Liver (tissue), 9 donors: ENCODE measurements around the gene TMEM129. TPM values are rescaled to one million over a fixed set of nuclear protein-coding genes. Genes with fewer than 3 reads are reported as not detected.

Experiments
- DNase-seq: peaks from one replicate; pipeline ENCODE4 v3.0.0-alpha.2; 2017; ENCODE audit warnings: low spot score
- H3K27ac ChIP-seq, 2 donors: one replicate each; pipeline ENCODE4 v1.7.0; 2013; ENCODE audit warnings: inconsistent platforms in 2 of 2, low read length in 2 of 2, control low read depth in 1 of 2, low read depth in 1 of 2, mild to moderate bottlenecking in 1 of 2
- H3K27me3 ChIP-seq, 4 donors: one replicate each; pipeline versions ENCODE4 v1.6.1 to v1.7.0; 2013; ENCODE audit warnings: low read length in 3 of 4, inconsistent platforms in 1 of 4, mild to moderate bottlenecking in 1 of 4, moderate library complexity in 1 of 4; ENCODE audit not compliant: control insufficient read depth in 4 of 4, insufficient read depth in 4 of 4
- H3K36me3 ChIP-seq, 4 donors: one replicate each; pipeline versions ENCODE4 v1.6.1 to v1.7.0; 2013; ENCODE audit warnings: low read length in 3 of 4, mild to moderate bottlenecking in 3 of 4, low read depth in 1 of 4, moderate library complexity in 1 of 4; ENCODE audit not compliant: control insufficient read depth in 4 of 4, insufficient read depth in 3 of 4
- H3K4me1 ChIP-seq, 4 donors: one replicate each; pipeline versions ENCODE4 v1.6.1 to v1.7.0; 2013; ENCODE audit warnings: low read length in 3 of 4, mild to moderate bottlenecking in 3 of 4, moderate library complexity in 1 of 4; ENCODE audit not compliant: control insufficient read depth in 4 of 4, insufficient read depth in 4 of 4
- H3K4me3 ChIP-seq, 3 donors: one replicate each; pipeline versions ENCODE4 v1.6.1 to v1.7.0; 2013; ENCODE audit warnings: low read length in 3 of 3, control low read depth in 1 of 3, low read depth in 1 of 3, mild to moderate bottlenecking in 1 of 3
- H3K9ac ChIP-seq, 2 donors: one replicate each; pipeline ENCODE4 v1.7.0; 2013; ENCODE audit warnings: low read length in 2 of 2, mild to moderate bottlenecking in 2 of 2, moderate library complexity in 2 of 2, control low read depth in 1 of 2, low read depth in 1 of 2
- H3K9me3 ChIP-seq, 4 donors: one replicate each; pipeline versions ENCODE4 v1.6.1 to v1.7.0; 2013; ENCODE audit warnings: low read length in 3 of 4; ENCODE audit not compliant: control insufficient read depth in 4 of 4
- EGR1 ChIP-seq, 2 donors: IDR thresholded peaks; 2 replicates each; pipeline ENCODE4 v1.6.1; 2016 to 2018; ENCODE audit warnings: antibody characterized with exemption in 2 of 2, low read depth in 2 of 2
- GABPA ChIP-seq, 2 donors: IDR thresholded peaks in 1 of 2; conservative IDR thresholded peaks in 1 of 2; 2 replicates each; pipeline ENCODE4 v1.6.1; 2016; ENCODE audit warnings: antibody characterized with exemption in 2 of 2, mild to moderate bottlenecking in 1 of 2, moderate library complexity in 1 of 2
- HNF4A ChIP-seq, 2 donors: conservative IDR thresholded peaks; 2 replicates each; pipeline ENCODE4 v1.6.1; 2016; ENCODE audit warnings: antibody characterized with exemption in 2 of 2, mild to moderate bottlenecking in 2 of 2
- HNF4G ChIP-seq: IDR thresholded peaks from 2 replicates; pipeline ENCODE4 v1.6.1; 2016; ENCODE audit warnings: antibody characterized with exemption
- JUND ChIP-seq, 2 donors: IDR thresholded peaks; 2 replicates each; pipeline ENCODE4 v1.6.1; 2016; ENCODE audit warnings: antibody characterized with exemption in 2 of 2
- NR2F2 ChIP-seq: IDR thresholded peaks from 2 replicates; pipeline ENCODE4 v1.6.1; 2016; ENCODE audit warnings: antibody characterized with exemption
- RAD21 ChIP-seq, 2 donors: IDR thresholded peaks; 2 replicates each; pipeline ENCODE4 v1.6.1; 2016; ENCODE audit warnings: antibody characterized with exemption in 2 of 2, mild to moderate bottlenecking in 2 of 2
- RXRA ChIP-seq, 2 donors: IDR thresholded peaks; 2 replicates each; pipeline ENCODE4 v1.6.1; 2017 to 2018; ENCODE audit warnings: antibody characterized with exemption in 2 of 2, mild to moderate bottlenecking in 1 of 2
- TAF1 ChIP-seq: conservative IDR thresholded peaks from 2 replicates; pipeline ENCODE4 v1.6.1; 2016; ENCODE audit warnings: antibody characterized with exemption, mild to moderate bottlenecking
- YY1 ChIP-seq: IDR thresholded peaks from 2 replicates; pipeline ENCODE4 v1.6.1; 2016; ENCODE audit warnings: antibody characterized with exemption, mild to moderate bottlenecking
- WGBS: extraction: QIAGEN DNeasy Blood & Tissue Kit; methylation state at CpG from one replicate; pipeline ENCODE4 v1.1.7; 2013; 5-methylcytosine and 5-hydroxymethylcytosine counted together
- polyA plus RNA-seq, 2 donors: library from polyadenylated mRNA; stranded (reverse) in 1 of 2; unstranded in 1 of 2; fragments of 200-250 nt in 1 of 2; fragments of >200 nt in 1 of 2; fragmentation: Nextera tagmentation in 1 of 2; extraction: Ambion mirVana in 1 of 2; gene quantifications; one replicate each; pipeline versions ENCODE4 v1.2.1 to v1.2.3, GENCODE V29; 2013 to 2015
- total RNA-seq, 2 donors: library from RNA; depleted of rRNA; stranded (reverse); fragments of >200 nt; gene quantifications; one replicate each; pipeline ENCODE4 v1.2.3, GENCODE V29; 2014
- TF ChIP-seq, protein P1 (sequence below): IDR thresholded peaks from 2 replicates; pipeline ENCODE4 v1.6.1; 2016; ENCODE audit warnings: antibody characterized with exemption, mild to moderate bottlenecking
- TF ChIP-seq, protein P2 (sequence below): IDR thresholded peaks from 2 replicates; pipeline ENCODE4 v1.6.1; 2016; ENCODE audit warnings: antibody characterized with exemption
- TF ChIP-seq, protein P3 (sequence below): fragments of 150-350 bp; IDR thresholded peaks from 2 replicates; pipeline ENCODE4 v1.5.1; 2017; ENCODE audit warnings: improper control_type of control experiment, low read depth, low read length; ENCODE audit not compliant: missing input control
- TF ChIP-seq, protein P4 (sequence below): IDR thresholded peaks from 2 replicates; pipeline ENCODE4 v1.6.1; 2016; ENCODE audit warnings: antibody characterized with exemption
- donor health status: healthy.
- donor health status: healthy.
- donor health status: healthy.
- donor health status: healthy.
- donor health status: healthy.

TMEM129 gene
- total and polyA plus RNA-seq, 4 donors: 12.2 to 37.0 (median 21.8) TPM

DNA sequence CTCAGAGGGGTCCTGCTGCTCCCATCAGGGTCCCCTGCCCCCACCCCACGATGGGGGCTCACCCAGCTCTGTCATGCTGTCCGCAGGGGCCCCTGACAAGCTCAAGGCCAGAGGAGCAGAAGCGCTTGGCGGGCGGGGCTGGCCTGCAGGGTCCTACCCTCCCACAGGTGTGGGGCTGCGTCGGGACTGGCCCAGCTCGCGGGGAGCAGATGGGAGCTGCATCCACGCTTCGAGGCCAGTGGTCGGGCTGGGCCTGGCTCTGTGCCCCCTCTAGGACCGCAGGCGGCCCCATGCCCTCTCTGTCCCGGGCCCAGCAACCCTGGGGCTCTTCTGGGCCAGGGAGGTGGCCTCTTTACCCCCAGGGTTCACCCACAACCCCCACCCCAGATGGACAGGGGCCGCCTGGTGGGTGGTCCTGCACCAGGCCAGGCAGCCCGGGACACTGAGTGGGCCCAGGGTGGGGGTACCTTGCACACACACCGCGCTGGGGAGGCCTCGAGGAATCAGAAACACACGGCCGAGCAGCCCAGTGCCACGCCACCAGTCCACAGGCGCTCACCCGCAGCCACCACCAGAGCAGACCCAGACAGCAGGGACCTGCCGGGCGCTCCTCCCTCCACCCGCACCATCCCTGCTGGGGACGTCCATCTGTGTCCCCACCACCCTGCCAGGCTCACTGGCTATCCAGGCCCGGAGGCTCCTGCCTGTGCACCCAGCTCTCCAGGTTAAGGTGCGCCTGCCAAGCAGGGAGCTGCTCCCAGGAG lies 30.2 kb upstream of the TMEM129 start:
- 93% methylated on average over 31 of the region's 31 CpGs for WGBS
- Histone ChIP-seq H3K27ac (no peak overlapping the region), H3K9ac (no peak overlapping the region), H3K9me3 (no peaks in the 10 kb centered on the region), H3K4me3 (no peak overlapping the region), H3K27me3 (no peaks in the 10 kb centered on the region), H3K4me1 (peaks cover 4 to 12% (median 9%) of the 10 kb centered on the region in 4 donors), H3K36me3 (no peaks in the 10 kb centered on the region)
- no peak for TF ChIP-seq YY1
- TF ChIP-seq RXRA (IDR thresholded peaks at IDR 0.05): no peak
- TF ChIP-seq, protein P1, sequence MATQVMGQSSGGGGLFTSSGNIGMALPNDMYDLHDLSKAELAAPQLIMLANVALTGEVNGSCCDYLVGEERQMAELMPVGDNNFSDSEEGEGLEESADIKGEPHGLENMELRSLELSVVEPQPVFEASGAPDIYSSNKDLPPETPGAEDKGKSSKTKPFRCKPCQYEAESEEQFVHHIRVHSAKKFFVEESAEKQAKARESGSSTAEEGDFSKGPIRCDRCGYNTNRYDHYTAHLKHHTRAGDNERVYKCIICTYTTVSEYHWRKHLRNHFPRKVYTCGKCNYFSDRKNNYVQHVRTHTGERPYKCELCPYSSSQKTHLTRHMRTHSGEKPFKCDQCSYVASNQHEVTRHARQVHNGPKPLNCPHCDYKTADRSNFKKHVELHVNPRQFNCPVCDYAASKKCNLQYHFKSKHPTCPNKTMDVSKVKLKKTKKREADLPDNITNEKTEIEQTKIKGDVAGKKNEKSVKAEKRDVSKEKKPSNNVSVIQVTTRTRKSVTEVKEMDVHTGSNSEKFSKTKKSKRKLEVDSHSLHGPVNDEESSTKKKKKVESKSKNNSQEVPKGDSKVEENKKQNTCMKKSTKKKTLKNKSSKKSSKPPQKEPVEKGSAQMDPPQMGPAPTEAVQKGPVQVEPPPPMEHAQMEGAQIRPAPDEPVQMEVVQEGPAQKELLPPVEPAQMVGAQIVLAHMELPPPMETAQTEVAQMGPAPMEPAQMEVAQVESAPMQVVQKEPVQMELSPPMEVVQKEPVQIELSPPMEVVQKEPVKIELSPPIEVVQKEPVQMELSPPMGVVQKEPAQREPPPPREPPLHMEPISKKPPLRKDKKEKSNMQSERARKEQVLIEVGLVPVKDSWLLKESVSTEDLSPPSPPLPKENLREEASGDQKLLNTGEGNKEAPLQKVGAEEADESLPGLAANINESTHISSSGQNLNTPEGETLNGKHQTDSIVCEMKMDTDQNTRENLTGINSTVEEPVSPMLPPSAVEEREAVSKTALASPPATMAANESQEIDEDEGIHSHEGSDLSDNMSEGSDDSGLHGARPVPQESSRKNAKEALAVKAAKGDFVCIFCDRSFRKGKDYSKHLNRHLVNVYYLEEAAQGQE: no peak
- TF ChIP-seq GABPA (IDR thresholded peaks at IDR 0.05 in 1 of 2, conservative IDR thresholded peaks at IDR 0.05 in 1 of 2): no peak
- TF ChIP-seq NR2F2: no peak
- no peak for DNase-seq

DNA sequence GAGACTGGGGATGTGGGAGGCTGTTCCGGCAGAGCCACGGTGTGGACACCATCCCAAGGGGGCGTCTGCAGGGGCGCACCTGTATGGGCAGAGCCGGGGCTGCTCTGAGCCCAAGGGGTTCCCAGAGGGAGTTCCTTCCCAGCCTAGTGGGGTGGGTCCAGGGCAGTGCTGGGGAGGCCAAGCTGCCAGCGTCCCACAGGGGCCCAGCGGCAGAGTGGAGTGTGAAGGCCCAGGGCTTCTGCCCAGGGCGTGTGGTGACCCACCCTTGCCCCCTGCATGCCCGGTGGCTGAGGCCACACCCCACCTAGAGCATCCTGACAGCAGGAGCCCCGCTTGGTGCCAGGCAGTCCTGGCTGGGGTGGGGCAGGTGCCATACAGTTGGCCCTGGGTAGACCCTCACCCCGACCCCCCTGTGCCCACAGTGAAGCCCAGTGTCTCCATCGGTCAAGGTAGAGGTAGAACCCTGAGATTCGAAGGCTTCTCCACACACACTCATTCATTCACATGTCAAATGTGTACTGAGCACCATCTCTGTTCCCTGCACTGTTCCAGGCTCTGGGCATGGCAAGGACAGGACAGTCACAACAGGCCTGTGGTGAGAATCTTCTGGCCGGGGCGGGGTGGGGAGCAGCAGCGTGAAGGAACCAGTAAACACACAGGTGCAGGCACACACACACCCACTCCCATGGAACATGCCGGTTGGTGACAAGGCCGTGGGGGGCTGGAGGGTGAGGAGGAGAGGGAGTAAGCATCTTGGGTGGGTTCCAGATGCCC lies 29.4 kb upstream of the TMEM129 start:
- Histone ChIP-seq H3K27me3 (no peaks in the 10 kb centered on the region), H3K4me1 (peaks cover 4 to 17% (median 12%) of the 10 kb centered on the region in 4 donors), H3K9me3 (no peaks in the 10 kb centered on the region), H3K4me3 (no peak overlapping the region), H3K36me3 (no peaks in the 10 kb centered on the region), H3K9ac (no peak overlapping the region), H3K27ac (no peak overlapping the region)
- no peak for TF ChIP-seq RAD21 (IDR thresholded peaks at IDR 0.05)
- no peak for TF ChIP-seq NR2F2
- TF ChIP-seq, protein P2, sequence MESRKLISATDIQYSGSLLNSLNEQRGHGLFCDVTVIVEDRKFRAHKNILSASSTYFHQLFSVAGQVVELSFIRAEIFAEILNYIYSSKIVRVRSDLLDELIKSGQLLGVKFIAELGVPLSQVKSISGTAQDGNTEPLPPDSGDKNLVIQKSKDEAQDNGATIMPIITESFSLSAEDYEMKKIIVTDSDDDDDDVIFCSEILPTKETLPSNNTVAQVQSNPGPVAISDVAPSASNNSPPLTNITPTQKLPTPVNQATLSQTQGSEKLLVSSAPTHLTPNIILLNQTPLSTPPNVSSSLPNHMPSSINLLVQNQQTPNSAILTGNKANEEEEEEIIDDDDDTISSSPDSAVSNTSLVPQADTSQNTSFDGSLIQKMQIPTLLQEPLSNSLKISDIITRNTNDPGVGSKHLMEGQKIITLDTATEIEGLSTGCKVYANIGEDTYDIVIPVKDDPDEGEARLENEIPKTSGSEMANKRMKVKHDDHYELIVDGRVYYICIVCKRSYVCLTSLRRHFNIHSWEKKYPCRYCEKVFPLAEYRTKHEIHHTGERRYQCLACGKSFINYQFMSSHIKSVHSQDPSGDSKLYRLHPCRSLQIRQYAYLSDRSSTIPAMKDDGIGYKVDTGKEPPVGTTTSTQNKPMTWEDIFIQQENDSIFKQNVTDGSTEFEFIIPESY: no peak
- no peak for TF ChIP-seq JUND (IDR thresholded peaks at IDR 0.05)
- no peak for TF ChIP-seq HNF4G
- TF ChIP-seq TAF1: no peak
- TF ChIP-seq, protein P3, sequence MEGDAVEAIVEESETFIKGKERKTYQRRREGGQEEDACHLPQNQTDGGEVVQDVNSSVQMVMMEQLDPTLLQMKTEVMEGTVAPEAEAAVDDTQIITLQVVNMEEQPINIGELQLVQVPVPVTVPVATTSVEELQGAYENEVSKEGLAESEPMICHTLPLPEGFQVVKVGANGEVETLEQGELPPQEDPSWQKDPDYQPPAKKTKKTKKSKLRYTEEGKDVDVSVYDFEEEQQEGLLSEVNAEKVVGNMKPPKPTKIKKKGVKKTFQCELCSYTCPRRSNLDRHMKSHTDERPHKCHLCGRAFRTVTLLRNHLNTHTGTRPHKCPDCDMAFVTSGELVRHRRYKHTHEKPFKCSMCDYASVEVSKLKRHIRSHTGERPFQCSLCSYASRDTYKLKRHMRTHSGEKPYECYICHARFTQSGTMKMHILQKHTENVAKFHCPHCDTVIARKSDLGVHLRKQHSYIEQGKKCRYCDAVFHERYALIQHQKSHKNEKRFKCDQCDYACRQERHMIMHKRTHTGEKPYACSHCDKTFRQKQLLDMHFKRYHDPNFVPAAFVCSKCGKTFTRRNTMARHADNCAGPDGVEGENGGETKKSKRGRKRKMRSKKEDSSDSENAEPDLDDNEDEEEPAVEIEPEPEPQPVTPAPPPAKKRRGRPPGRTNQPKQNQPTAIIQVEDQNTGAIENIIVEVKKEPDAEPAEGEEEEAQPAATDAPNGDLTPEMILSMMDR: no peak
- no peak for TF ChIP-seq YY1
- TF ChIP-seq EGR1 (IDR thresholded peaks at IDR 0.05; ENCODE audit: low read depth in 2 of 2): no peak
- no peak for TF ChIP-seq RXRA (IDR thresholded peaks at IDR 0.05)
- TF ChIP-seq, protein P4, sequence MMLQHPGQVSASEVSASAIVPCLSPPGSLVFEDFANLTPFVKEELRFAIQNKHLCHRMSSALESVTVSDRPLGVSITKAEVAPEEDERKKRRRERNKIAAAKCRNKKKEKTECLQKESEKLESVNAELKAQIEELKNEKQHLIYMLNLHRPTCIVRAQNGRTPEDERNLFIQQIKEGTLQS: no peak
- TF ChIP-seq HNF4A (conservative IDR thresholded peaks at IDR 0.05): no peak
- DNase-seq: no peak
- 90% methylated on average over 18 of the region's 18 CpGs for WGBS
